Endothelial cell of umbilical vein (primary cell): ENCODE measurements around the gene RNF11. TPM values are rescaled to one million over a fixed set of nuclear protein-coding genes. Genes with fewer than 3 reads are reported as not detected.

ENCODE experiments used
- BruUV-seq: library from RNA; stranded (reverse); fragments of 400-500 nt; replicated peaks from 2 replicates; lab custom pipeline; 2021; lab: Mats Ljungman, UMichigan
- CTCF ChIA-PET: fragments of 300-600, 350-600 bp; sonication (Branson Sonifier 250); formaldehyde crosslinking; loops from one replicate; lab custom pipeline; 2021; ENCODE audit warnings: antibody characterized with exemption, inconsistent platforms; lab: Charles Lee
- POLR2A ChIA-PET: fragments of 300-600, 350-600 bp; sonication (Branson Sonifier 250); formaldehyde crosslinking; loops from one replicate; lab custom pipeline; 2021; ENCODE audit warnings: antibody characterized with exemption, inconsistent platforms; lab: Charles Lee
- DNase-seq: peaks from one replicate; pipeline ENCODE4 v3.0.0-alpha.2; 2011; ENCODE audit warnings: low read depth, low spot score
- FAIRE-seq: peaks from 2 replicates; lab custom pipeline; 2011; peaks lifted over from hg19 to GRCh38; lab: Jason Lieb, UNC
- H2AFZ ChIP-seq: 2 replicates; pipeline ENCODE4 v1.6.0; 2012; ENCODE audit warnings: low read depth, low read length, control low read depth, inconsistent platforms
- H3K27ac ChIP-seq: 2 replicates; pipeline ENCODE4 v1.5.1; 2011; ENCODE audit warnings: low read depth, mild to moderate bottlenecking, control low read depth, low read length, moderate library complexity; ENCODE audit not compliant: insufficient read depth
- H3K27me3 ChIP-seq, 2 experiments: 2 replicates each; pipeline versions ENCODE4 v1.6.0 to v1.6.1; 2011; ENCODE audit warnings: low read length in 2 of 2, mixed read lengths in 1 of 2; ENCODE audit not compliant: control insufficient read depth in 2 of 2, insufficient read depth in 2 of 2
- H3K36me3 ChIP-seq, 2 experiments: 2 replicates in 1 of 2; 3 replicates in 1 of 2; pipeline ENCODE4 v1.5.1; 2011; ENCODE audit warnings: low read length in 2 of 2, mild to moderate bottlenecking in 1 of 2, moderate library complexity in 1 of 2; ENCODE audit not compliant: control insufficient read depth in 2 of 2, insufficient read depth in 2 of 2; ENCODE audit errors: extremely low read depth in 1 of 2
- H3K4me1 ChIP-seq: 3 replicates; pipeline ENCODE4 v1.5.1; 2011; ENCODE audit warnings: mild to moderate bottlenecking, low read length; ENCODE audit not compliant: control insufficient read depth, insufficient read depth; ENCODE audit errors: extremely low read depth
- H3K4me2 ChIP-seq: 2 replicates; pipeline ENCODE4 v1.6.1; 2011; ENCODE audit warnings: low read length, control low read depth, mixed read lengths; ENCODE audit not compliant: insufficient read depth
- H3K4me3 ChIP-seq, 3 experiments: fragments of 200-600 bp in 1 of 3; sonication (generic), shearing (Covaris generic) in 1 of 3; replicated peaks in 1 of 3; 2 replicates each; pipeline ENCODE4 v1.5.1; 2011 to 2016; ENCODE audit warnings: control low read depth in 3 of 3, low read length in 3 of 3, mild to moderate bottlenecking in 2 of 3, inconsistent platforms in 1 of 3, low read depth in 1 of 3, moderate library complexity in 1 of 3; ENCODE audit not compliant: insufficient read depth in 1 of 3
- H3K79me2 ChIP-seq: 2 replicates; pipeline ENCODE4 v1.6.0; 2012; ENCODE audit warnings: low read length, inconsistent platforms; ENCODE audit not compliant: control insufficient read depth, insufficient read depth
- H3K9ac ChIP-seq: replicated peaks from 2 replicates; pipeline ENCODE3; 2011; ENCODE audit warnings: low read length, control low read depth; ENCODE audit not compliant: insufficient read depth; ENCODE audit errors: extremely low read depth
- H3K9me1 ChIP-seq: replicated peaks from 3 replicates; pipeline ENCODE4 v1.6.0; 2011; ENCODE audit warnings: mild to moderate bottlenecking, low read length; ENCODE audit not compliant: control insufficient read depth, insufficient read depth; ENCODE audit errors: extremely low read depth
- H3K9me3 ChIP-seq: replicated peaks from 2 replicates; pipeline ENCODE4 v1.5.1; 2012; ENCODE audit warnings: low read length, inconsistent platforms; ENCODE audit not compliant: control insufficient read depth, insufficient read depth
- H4K20me1 ChIP-seq: replicated peaks from 2 replicates; pipeline ENCODE3; 2011; ENCODE audit warnings: mild to moderate bottlenecking, low read length; ENCODE audit not compliant: control insufficient read depth, insufficient read depth; ENCODE audit errors: extremely low read depth
- EZH2 ChIP-seq: IDR thresholded peaks from 2 replicates; pipeline ENCODE4 v1.6.1; 2012; ENCODE audit warnings: borderline replicate concordance, low read depth, mild to moderate bottlenecking, moderate library complexity, low read length, inconsistent platforms; ENCODE audit not compliant: severe bottlenecking
- FOS ChIP-seq: IDR thresholded peaks from 2 replicates; pipeline ENCODE4 v1.6.1; 2011; ENCODE audit warnings: mild to moderate bottlenecking, low read length, moderate library complexity, borderline replicate concordance; ENCODE audit not compliant: insufficient read depth
- GATA2 ChIP-seq: IDR thresholded peaks from 2 replicates; pipeline ENCODE4 v1.7.0; 2011; ENCODE audit warnings: low read depth, mild to moderate bottlenecking, moderate library complexity, mixed read lengths, low read length; ENCODE audit not compliant: insufficient read length, insufficient read depth
- JUN ChIP-seq: IDR thresholded peaks from 2 replicates; pipeline ENCODE4 v1.6.1; 2011; ENCODE audit warnings: borderline replicate concordance, low read depth; ENCODE audit not compliant: insufficient read length, insufficient read depth
- MYC ChIP-seq: IDR thresholded peaks from one replicate; pipeline ENCODE4 v1.6.1; 2011; ENCODE audit warnings: mild to moderate bottlenecking, low read depth, low read length
- POLR2A ChIP-seq: IDR thresholded peaks from 2 replicates; pipeline ENCODE4 v1.6.1; 2012; ENCODE audit warnings: low read depth, mild to moderate bottlenecking, control low read depth, low read length
- POLR2AphosphoS5 ChIP-seq: IDR thresholded peaks from 2 replicates; pipeline ENCODE4 v1.6.1; 2012; ENCODE audit warnings: low read depth, mild to moderate bottlenecking, control low read depth, low read length, moderate library complexity; ENCODE audit not compliant: insufficient read depth
- dilution Hi-C: fragments of 300-500 bp; cut with MboI; formaldehyde crosslinking; loops from one replicate; pipeline ENCODE4 v1.15.0; 2019; ENCODE audit warnings: low sequenced_read_pairs; ENCODE audit not compliant: extremely low pct_ligation_motif_present
- intact Hi-C: fragments of 100-400 bp; cut with micrococcal nuclease; formaldehyde crosslinking; loops from one replicate; pipeline ENCODE4 v1.10.0; 2022
- polyA plus RNA-seq, 4 experiments: library from polyadenylated mRNA; depleted of rRNA in 3 of 4; stranded (reverse) in 3 of 4; unstranded in 1 of 4; fragments of >200 nt; gene quantifications; 2 replicates each; pipeline versions ENCODE4 v1.2.1 to v1.2.3, GENCODE V29; 2011 to 2012; ENCODE audit warnings: missing spikeins in 1 of 4
- total RNA-seq: library from RNA; stranded (reverse); gene quantifications from 2 replicates; pipeline ENCODE4 v1.2.3, GENCODE V29; 2021
- TF ChIP-seq, protein P1 (sequence below), 2 donors: IDR thresholded peaks; 1 replicate in 1 of 2; 2 replicates in 1 of 2; pipeline ENCODE4 v1.5.1; 2011; ENCODE audit warnings: low read length in 2 of 2, mild to moderate bottlenecking in 2 of 2, moderate library complexity in 2 of 2, control low read depth in 1 of 2, inconsistent platforms in 1 of 2, low read depth in 1 of 2; ENCODE audit not compliant: insufficient read depth in 1 of 2; ENCODE audit errors: extremely low read depth in 1 of 2
- TF ChIP-seq, protein P2 (sequence below): IDR thresholded peaks from 2 replicates; pipeline ENCODE4 v1.6.1; 2011; ENCODE audit not compliant: insufficient read depth, insufficient read length

RNF11 gene
- total and polyA plus RNA-seq, 2 donors (not counting 3 experiments of a cell fraction or from before 2014, with no cell fraction given) = 75.2 to 82.9 TPM

DNA sequence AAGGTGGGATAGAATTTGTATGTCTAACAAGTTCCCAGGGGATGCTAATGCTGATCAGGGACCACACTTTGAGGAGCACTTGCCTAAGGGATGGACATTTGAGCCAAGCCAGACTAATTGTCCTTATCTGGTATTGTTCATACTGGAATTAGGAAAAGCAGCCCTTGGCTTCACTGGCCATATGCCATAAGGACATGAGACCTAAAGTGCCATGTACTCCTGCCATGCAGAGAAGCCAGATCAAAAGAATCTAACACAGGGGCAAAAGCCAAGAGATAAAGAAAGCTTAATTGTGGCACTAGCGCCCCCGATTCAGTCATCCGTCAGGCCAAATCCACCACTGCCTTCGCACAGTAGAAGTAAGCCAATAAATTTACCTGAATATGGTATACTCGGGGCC lies 45.7 kb downstream of the RNF11 start:
- dilution Hi-C loops = no loop called here
- no TSS peak for BruUV-seq
- Histone ChIP-seq H3K36me3 (no peaks in the 10 kb centered on the region), H3K27ac (no peak overlapping the region), H3K79me2 (no peaks in the 10 kb centered on the region), H3K9ac (no peak overlapping the region), H3K27me3 (no peaks in the 10 kb centered on the region), H3K9me1 (no peaks in the 10 kb centered on the region), H4K20me1 (no peaks in the 10 kb centered on the region), H3K4me3 (no peak overlapping the region), H3K4me1 (peaks cover 10% of the 10 kb centered on the region), H3K9me3 (no peaks in the 10 kb centered on the region), H2AFZ (no peak overlapping the region), H3K4me2 (no peak overlapping the region)
- no peak for TF ChIP-seq POLR2AphosphoS5
- TF ChIP-seq GATA2 = no peak
- DNase-seq (no peak), FAIRE-seq (no peak)
- intact Hi-C loops = no loop called here
- POLR2A ChIA-PET = no interaction called here
- CTCF ChIA-PET = no interaction called here

DNA sequence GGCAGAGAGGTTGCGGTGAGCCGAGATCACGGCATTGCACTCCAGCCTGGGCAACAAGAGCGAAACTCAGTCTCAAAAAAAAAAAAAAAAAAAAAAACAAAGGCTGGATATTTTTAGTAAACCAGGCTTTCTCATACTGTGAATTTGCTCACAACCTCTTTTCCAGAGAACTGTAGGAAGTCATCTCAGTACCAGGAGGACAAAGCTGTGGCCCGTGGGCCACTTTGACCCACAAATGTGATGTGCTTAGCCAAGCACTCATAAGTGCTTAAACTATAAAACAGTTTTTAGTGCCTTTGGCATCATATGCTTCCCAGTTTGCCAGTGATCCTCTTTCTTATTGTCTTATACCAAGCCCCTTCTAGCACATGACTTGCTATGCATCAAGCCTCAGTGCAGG lies 46.5 kb downstream of the RNF11 start:
- POLR2A ChIA-PET = no interaction called here
- TF ChIP-seq JUN (no peak), FOS (no peak), POLR2AphosphoS5 (no peak), MYC (no peak), POLR2A (no peak), EZH2 (no peak)
- TF ChIP-seq, protein P1, sequence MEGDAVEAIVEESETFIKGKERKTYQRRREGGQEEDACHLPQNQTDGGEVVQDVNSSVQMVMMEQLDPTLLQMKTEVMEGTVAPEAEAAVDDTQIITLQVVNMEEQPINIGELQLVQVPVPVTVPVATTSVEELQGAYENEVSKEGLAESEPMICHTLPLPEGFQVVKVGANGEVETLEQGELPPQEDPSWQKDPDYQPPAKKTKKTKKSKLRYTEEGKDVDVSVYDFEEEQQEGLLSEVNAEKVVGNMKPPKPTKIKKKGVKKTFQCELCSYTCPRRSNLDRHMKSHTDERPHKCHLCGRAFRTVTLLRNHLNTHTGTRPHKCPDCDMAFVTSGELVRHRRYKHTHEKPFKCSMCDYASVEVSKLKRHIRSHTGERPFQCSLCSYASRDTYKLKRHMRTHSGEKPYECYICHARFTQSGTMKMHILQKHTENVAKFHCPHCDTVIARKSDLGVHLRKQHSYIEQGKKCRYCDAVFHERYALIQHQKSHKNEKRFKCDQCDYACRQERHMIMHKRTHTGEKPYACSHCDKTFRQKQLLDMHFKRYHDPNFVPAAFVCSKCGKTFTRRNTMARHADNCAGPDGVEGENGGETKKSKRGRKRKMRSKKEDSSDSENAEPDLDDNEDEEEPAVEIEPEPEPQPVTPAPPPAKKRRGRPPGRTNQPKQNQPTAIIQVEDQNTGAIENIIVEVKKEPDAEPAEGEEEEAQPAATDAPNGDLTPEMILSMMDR (IDR thresholded peaks at IDR 0.05; ENCODE audit: extremely low read depth in 1 of 2, insufficient read depth in 1 of 2, low read depth in 1 of 2, low read length in 2 of 2) = no peak
- TF ChIP-seq, protein P2, sequence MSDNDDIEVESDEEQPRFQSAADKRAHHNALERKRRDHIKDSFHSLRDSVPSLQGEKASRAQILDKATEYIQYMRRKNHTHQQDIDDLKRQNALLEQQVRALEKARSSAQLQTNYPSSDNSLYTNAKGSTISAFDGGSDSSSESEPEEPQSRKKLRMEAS = no peak
- peaks cover 10% of the 10 kb centered on the region for H3K4me1 ChIP-seq
- no peak for DNase-seq
- H3K79me2 ChIP-seq = no peaks in the 10 kb centered on the region
- intact Hi-C loops (no loop called here), dilution Hi-C loops (no loop called here)
- no peaks in the 10 kb centered on the region for H4K20me1 ChIP-seq
- no peaks in the 10 kb centered on the region for H3K36me3 ChIP-seq
- H3K27ac ChIP-seq = no peak overlapping the region
- no peak overlapping the region for H2AFZ ChIP-seq
- H3K9ac ChIP-seq = no peak overlapping the region
- no TSS peak for BruUV-seq
- H3K9me3 ChIP-seq = no peaks in the 10 kb centered on the region
- no peaks in the 10 kb centered on the region for H3K9me1 ChIP-seq
- CTCF ChIA-PET = interaction anchor here (1.7 kb wide), 1 partner anchor 14 kb away, joined by 5 read pairs; no protein-coding TSS in a partner anchor
- no peak overlapping the region for H3K4me2 ChIP-seq
- no peak for FAIRE-seq
- no peaks in the 10 kb centered on the region for H3K27me3 ChIP-seq
- no peak overlapping the region for H3K4me3 ChIP-seq
